Endothelial cell (in vitro differentiated cells): ENCODE results near the gene CAMTA1. TPM values are rescaled to one million over a fixed set of nuclear protein-coding genes. Genes with fewer than 3 reads are reported as not detected.

ENCODE experiments used
- DNase-seq: peaks from one replicate; pipeline ENCODE4 v3.0.0; 2021; ENCODE audit warnings: low spot score
- H3K27ac Mint-ChIP-seq: one replicate; pipeline ENCODE4 v1.8.0; 2021; ENCODE audit warnings: mixed read lengths, inconsistent platforms; ENCODE audit not compliant: unreplicated experiment
- H3K27me3 Mint-ChIP-seq: one replicate; pipeline ENCODE4 v1.8.0; 2021; ENCODE audit warnings: mild to moderate bottlenecking, moderate library complexity, mixed read lengths, inconsistent platforms; ENCODE audit not compliant: unreplicated experiment
- H3K36me3 Mint-ChIP-seq: one replicate; pipeline ENCODE4 v1.8.0; 2021; ENCODE audit warnings: mild to moderate bottlenecking, low read depth, mixed read lengths, inconsistent platforms; ENCODE audit not compliant: unreplicated experiment
- H3K4me1 Mint-ChIP-seq: one replicate; pipeline ENCODE4 v1.8.0; 2021; ENCODE audit warnings: mild to moderate bottlenecking, mixed read lengths, inconsistent platforms; ENCODE audit not compliant: unreplicated experiment
- H3K4me3 Mint-ChIP-seq: one replicate; pipeline ENCODE4 v1.8.0; 2021; ENCODE audit warnings: mild to moderate bottlenecking, mixed read lengths, inconsistent platforms; ENCODE audit not compliant: unreplicated experiment
- H3K9me3 Mint-ChIP-seq: one replicate; pipeline ENCODE4 v1.8.0; 2021; ENCODE audit warnings: mixed read lengths, inconsistent platforms; ENCODE audit not compliant: unreplicated experiment
- CTCF ChIP-seq: fragments of 200-600 bp; sonication (generic); IDR thresholded peaks from one replicate; pipeline ENCODE4 v1.5.0; 2021; ENCODE audit warnings: antibody characterized with exemption; ENCODE audit not compliant: unreplicated experiment
- total RNA-seq: library from RNA; stranded (reverse); fragmentation: NEBNext Ultra II Directional; extraction: Animal tissue kit (Norgen Biotek cat#: 25700); gene quantifications from one replicate; pipeline ENCODE4 v1.2.1, GENCODE V29; 2021; ENCODE audit not compliant: unreplicated experiment

CAMTA1 gene
- total RNA-seq, 1 donor from 2014 or later = 87.3 TPM

- Mint-ChIP-seq H3K4me3 (no peak overlapping the region), H3K9me3 (no peaks in the 10 kb centered on the region), H3K27me3 (peaks cover 4% of the 10 kb centered on the region), H3K27ac (no peak overlapping the region), H3K36me3 (no peaks in the 10 kb centered on the region), H3K4me1 (peaks cover 3% of the 10 kb centered on the region)
- no peak for DNase-seq
- no peak for TF ChIP-seq CTCF
These were observed 570.4 kb downstream of the CAMTA1 start for GRCh38 chr1:7355646-7356045.

- DNase-seq = no peak
- no peaks in the 10 kb centered on the region for H3K9me3 Mint-ChIP-seq
- no peak overlapping the region for H3K27ac Mint-ChIP-seq
- H3K36me3 Mint-ChIP-seq = no peaks in the 10 kb centered on the region
- peaks cover 4% of the 10 kb centered on the region for H3K27me3 Mint-ChIP-seq
- no peak for TF ChIP-seq CTCF
- H3K4me1 Mint-ChIP-seq = peaks cover 3% of the 10 kb centered on the region
- no peak overlapping the region for H3K4me3 Mint-ChIP-seq
These were observed 570.8 kb downstream of the CAMTA1 start for GRCh38 chr1:7356079-7356478.

GRCh38 chr1:7358425-7358824 is 573.2 kb downstream of the CAMTA1 start:
- no peak overlapping the region for H3K27ac Mint-ChIP-seq
- no peak overlapping the region for H3K4me3 Mint-ChIP-seq
- no peaks in the 10 kb centered on the region for H3K9me3 Mint-ChIP-seq
- no peak for TF ChIP-seq CTCF
- no peaks in the 10 kb centered on the region for H3K4me1 Mint-ChIP-seq
- H3K27me3 Mint-ChIP-seq = peaks cover 4% of the 10 kb centered on the region
- H3K36me3 Mint-ChIP-seq = no peaks in the 10 kb centered on the region
- DNase-seq = no peak

- DNase-seq = no peak
- H3K27ac Mint-ChIP-seq = no peak overlapping the region
- no peaks in the 10 kb centered on the region for H3K4me1 Mint-ChIP-seq
- H3K36me3 Mint-ChIP-seq = no peaks in the 10 kb centered on the region
- peaks cover 7% of the 10 kb centered on the region for H3K27me3 Mint-ChIP-seq
- H3K9me3 Mint-ChIP-seq = no peaks in the 10 kb centered on the region
- no peak for TF ChIP-seq CTCF
- H3K4me3 Mint-ChIP-seq = no peak overlapping the region
These were observed 575.3 kb downstream of the CAMTA1 start for GRCh38 chr1:7360526-7360925.

GRCh38 chr1:7362947-7363346 is 577.7 kb downstream of the CAMTA1 start:
- DNase-seq = no peak
- H3K27ac Mint-ChIP-seq = no peak overlapping the region
- no peaks in the 10 kb centered on the region for H3K9me3 Mint-ChIP-seq
- H3K4me1 Mint-ChIP-seq = no peaks in the 10 kb centered on the region
- no peak overlapping the region for H3K4me3 Mint-ChIP-seq
- H3K36me3 Mint-ChIP-seq = no peaks in the 10 kb centered on the region
- peaks cover 5% of the 10 kb centered on the region for H3K27me3 Mint-ChIP-seq
- no peak for TF ChIP-seq CTCF
